GM18517 (cell line): ENCODE results near the gene FAM117B.
"Not testable (repeated sequence)": the region's sequence is repeated elsewhere in the genome, so short reads cannot be mapped to it uniquely, and the experiment has no call there.

ENCODE experiments used
- ATAC-seq: cut with Tn5 transposase; IDR thresholded peaks from one replicate; pipeline ENCODE4 v1.9.1; 2021; ENCODE audit warnings: mild to moderate bottlenecking, moderate library complexity; ENCODE audit not compliant: unreplicated experiment

The FAM117B gene

DNA sequence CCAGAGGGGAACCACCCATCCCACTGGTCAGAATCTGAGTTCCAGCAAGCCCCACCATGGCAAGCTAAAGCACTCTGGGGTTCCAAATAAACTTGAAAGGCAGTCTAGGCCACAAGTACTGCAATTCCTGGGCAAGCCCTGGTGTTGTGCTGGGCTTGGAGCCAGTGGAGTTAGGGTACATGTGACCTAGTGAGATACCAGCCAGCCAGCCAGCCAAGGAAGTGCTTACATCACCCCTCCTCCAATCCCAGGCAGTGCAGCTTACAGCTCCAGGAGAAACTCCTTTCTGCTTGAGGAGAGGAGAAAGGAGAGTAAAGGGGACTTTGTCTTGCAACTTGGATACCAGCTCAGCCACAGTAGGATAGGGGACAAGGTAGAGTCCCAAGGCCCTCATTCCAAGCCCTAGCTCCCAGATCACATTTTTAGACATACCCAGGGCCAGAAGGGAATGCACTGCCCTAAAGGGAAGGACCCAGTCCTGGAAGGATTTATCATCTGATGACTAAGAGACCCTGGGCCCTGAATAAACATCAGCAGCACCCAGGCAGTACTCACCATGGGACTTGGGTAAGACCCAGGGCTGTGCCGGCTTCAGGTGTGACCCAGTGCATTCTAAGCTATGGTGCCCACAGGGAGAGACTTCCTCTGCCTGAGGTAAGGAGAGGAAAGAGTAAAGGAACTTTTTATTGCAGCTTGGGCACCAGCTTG, 172.8 kb downstream of the FAM117B start:
- not testable (repeated sequence) for ATAC-seq

DNA sequence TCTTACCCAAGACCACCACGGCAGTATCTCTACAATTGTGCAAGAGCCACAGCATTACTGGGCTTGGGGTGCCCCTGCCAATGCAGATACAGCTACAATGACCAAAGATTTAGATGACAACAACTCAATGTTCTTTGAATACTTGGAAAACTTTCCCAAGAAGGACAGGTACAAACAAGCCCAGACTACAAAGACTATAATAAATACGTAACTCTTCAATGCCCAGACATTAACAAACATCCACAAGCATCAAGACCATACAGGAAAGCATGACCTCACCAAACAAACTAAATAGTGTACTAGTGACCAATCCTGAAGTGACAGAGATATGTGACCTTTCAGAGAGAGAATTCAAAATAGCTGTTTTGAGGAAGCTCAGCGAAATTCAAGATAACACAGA, 174.0 kb downstream of the FAM117B start:
- ATAC-seq: no peak

DNA sequence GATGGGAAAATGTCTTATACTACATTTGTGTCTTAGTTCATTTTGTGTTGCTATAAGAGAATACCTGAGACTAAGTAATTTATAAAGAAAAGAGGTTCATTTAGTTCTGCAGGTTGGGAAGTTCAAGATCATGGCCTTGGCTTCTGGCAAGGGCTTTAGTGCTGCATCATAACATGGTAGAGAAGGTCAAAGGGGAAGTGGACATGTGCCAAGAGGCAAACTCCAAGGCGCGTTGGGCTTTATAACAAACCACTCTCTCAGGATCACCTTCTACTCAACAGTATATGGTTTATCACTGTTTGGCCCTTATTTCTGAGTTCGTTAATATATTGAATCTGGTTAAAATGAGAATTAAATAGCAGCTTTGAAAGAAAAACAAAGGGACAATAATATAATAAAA, 178.6 kb downstream of the FAM117B start:
- no peak for ATAC-seq

DNA sequence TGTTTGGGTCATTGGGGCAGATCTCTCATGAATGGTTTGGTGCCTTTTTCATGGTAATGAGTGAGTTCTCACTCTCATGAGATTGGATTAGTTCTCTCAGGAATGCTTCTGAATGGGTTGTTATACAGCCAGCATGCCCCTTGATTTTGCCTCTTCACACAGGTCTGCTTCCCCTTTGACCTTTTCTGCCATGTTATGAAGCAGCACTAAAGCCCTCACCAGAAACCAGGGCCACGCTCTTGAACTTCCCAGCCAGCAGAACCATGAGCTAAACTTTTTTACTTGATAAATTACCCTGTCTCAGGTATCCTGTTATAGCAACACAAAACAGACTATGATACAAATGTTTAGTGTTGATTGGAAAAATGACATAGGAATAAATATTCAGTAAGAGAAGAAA, 179.5 kb downstream of the FAM117B start:
- ATAC-seq: no peak

DNA sequence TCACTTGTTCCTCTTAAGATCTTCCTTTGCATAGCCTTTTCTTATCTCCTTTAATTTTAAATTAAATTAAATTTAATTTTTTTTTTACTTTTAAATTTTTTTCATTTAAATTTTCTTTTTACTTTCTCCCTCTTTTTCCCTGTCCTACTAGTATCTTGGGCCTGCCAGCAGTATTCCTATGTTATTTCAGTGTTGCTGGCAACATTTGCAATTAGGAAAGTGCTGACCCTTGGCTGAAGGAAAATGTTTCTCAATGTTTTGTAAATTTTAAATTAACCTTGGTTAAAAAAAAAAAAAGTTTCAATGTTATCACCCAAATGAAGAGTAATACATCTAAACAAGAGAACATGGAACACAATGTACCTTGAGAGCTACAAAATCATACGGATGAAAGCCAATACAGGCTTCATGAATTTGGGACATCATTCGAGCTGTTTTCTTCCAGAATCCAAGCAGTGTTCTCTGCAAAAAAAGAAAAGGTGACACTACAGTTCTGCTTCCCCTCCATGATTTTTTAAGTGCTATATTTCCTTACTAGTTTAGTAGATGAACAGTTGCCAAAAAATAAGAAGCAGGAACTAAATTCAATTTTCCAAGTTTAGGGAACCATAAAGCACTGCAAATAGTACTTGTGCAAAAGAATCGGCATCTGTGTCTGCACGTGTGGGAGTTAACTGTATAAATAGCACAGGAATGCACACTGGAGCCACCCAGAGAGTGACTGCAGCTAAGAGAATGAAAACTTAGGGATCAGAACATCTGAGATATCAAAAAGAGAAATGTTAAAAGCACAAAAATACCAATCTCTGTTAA, 181.0 kb downstream of the FAM117B start:
- ATAC-seq: no peak

DNA sequence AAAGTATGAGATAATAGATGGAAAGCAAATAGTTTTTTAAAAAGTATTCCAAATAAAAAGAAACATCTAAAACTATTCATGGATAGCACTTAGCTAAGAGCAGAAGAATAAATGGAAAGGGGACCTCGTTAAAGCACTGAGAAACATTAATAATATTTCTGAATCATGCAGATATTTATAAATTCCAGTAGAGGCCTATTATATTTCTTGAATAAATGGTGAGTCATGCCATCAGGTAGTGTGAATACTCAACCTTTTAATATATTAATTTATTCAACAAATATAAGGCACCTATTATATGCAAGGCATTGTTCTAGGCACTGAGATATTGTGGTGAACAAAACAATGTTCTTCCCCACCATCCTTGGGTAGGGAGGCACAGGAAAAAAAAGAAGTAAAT, 183.0 kb downstream of the FAM117B start:
- no peak for ATAC-seq

DNA sequence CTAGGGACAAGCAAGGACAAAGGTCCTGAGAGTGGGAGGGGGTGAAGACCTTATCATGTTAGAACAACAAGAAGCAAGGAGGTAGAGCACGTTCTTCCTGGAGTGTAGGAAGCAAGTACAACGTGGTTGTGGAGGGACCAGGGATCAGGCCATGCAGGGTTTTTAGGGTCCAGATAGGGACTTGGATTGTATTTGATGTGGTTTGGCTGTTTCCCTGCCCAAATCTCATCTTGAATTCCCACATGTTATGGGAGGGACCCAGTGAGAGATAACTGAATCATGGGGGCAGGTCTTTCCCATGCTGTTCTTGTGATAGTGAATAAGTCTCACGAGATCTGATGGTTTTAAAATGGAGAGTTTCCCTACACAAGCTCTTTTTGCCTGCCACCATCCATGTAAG, 183.6 kb downstream of the FAM117B start:
- no peak for ATAC-seq
